Epithelial cell of esophagus (primary cell): ENCODE measurements around the gene NOMO2.
"Not testable (repeated sequence)": the region's sequence is repeated elsewhere in the genome, so short reads cannot be mapped to it uniquely, and the experiment has no call there.

Source experiments
- DNase-seq: peaks from one replicate; pipeline ENCODE4 v3.0.0; 2010; ENCODE audit warnings: low read depth
- H3K4me3 ChIP-seq: 2 replicates; pipeline ENCODE4 v1.5.1; 2011; ENCODE audit warnings: mild to moderate bottlenecking, low read length, control low read depth

Gene NOMO2

DNA sequence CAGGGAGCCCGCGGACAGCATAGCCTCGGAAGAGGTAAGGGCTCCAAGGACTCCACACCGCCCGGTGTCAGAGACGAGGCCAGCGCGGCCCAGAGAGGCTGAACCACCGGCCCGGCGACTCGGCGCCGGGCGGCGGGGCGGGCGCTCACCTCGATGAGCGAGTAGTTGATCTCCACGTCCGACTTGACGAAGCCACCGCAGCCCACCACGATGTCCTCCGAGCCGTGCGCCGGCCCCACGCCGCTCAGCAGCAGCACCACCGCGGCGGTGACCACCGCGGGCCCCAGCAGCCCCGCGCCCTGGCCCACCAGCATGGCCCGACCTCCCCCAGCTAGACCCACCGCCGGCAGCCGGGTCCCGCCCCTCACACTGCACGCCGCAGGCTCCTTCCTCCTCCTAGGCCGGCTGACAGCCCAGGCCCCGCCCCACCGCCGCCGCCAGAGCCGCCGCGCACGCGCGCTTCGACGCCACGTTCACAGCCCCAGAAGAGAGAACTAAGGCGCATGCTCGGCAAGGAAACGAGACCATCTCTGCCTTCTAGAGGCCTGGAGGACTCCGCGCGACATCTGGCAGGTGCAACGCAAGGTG is at the start of gene NOMO2:
TSS of gene NOMO2 (minus strand) at position 371 of the 588 bp plus-strand sequence. CDS start at position 314, 57 bp downstream.
- DNase-seq = peak; percentile 26
- peak within 1 kb of the TSS; percentile 46 for H3K4me3 ChIP-seq

DNA sequence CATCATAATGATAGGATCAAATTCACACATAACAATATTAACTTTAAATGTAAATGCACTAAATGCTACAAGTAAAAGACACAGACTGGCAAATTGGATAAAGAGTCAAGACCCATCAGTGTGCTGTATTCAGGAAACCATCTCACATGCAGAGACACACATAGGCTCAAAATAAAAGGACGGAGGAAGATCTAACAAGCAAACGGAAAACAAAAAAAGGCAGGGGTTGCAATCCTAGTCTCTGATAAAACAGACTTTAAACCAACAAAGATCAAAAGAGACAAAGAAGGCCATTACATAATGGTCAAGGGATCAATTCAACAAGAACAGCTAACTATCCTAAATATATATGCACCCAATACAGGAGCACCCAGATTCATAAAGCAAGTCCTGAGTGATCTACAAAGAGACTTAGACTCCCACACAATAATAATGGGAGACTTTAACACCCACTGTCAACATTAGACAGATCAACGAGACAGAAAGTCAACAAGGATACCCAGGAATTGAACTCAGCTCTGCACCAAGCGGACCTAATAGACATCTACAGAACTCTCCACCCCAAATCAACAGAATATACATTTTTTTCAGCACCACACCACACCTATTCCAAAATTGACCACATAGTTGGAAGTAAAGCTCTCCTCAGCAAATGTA is 48.4 kb upstream of the NOMO2 start:
- not testable (repeated sequence) for H3K4me3 ChIP-seq, DNase-seq

DNA sequence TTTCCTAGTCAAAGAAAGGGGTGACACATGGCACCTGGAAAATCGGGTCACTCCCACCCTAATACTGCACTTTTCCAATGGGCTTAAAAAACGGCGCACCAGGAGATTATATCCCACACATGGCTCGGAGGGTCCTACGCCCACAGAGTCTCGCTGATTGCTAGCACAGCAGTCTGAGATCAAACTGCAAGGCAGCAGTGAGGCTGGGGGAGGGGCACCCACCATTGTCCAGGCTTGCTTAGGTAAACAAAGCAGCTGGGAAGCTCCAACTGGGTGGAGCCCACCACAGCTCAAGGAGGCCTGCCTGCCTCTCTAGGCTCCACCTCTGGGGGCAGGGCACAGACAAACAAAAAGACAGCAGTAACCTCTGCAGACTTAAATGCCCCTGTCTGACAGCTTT is 46.4 kb upstream of the NOMO2 start:
- not testable (repeated sequence) for DNase-seq, H3K4me3 ChIP-seq

DNA sequence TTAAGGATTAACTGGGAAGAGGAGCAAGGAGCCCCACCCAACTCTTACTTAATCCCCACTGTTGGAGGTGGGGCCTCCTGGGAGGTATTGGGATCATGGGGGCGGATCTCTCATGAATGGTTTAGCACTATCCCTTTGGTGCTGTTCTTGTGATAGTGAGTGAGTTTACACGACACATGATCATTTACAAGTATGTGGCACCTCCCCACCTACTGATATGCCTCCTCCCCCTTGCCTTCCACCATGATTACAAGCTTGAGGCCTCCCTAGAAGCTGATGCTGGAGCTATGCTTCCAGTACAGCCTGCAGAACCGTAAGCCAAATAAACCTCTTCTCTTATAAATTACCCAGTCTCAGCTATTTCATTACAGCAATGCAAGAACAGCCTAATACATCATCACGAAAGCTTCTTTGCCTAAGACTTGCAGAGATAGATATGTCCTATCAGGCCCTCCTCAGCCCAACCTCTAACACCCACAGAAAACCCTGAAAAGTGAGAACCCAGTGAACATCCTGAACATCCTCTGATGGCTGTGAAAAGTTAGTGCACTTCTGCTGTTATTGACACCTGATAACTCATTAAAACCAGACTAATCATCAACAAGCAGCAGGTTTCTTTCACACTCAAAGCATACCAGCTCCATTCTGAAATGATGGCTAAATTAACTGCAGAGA is 41.8 kb upstream of the NOMO2 start:
- not testable (repeated sequence) for H3K4me3 ChIP-seq, DNase-seq

DNA sequence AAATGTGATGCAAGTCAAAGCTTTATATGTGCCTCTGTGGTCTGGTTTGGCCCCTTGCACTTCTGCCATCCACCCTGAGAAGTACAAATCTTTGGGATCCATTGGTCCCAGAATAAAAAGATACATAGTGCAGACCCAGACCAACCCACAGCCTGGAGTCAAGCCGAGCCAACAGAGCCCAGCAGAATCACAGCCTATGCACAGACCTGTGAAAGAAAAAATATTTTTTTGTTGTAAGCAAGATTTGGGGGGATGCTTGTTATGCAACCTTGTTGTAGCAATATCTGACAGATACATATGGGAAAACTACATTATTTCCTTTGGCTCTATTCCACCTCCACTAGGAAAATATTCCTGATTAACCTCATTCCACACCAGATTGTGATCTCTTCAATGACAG is 36.7 kb upstream of the NOMO2 start:
- DNase-seq, H3K4me3 ChIP-seq: not testable (repeated sequence)

GRCh38 chr16:18597734-18598133 is 35.8 kb upstream of the NOMO2 start:
- not testable (repeated sequence) for DNase-seq

DNA sequence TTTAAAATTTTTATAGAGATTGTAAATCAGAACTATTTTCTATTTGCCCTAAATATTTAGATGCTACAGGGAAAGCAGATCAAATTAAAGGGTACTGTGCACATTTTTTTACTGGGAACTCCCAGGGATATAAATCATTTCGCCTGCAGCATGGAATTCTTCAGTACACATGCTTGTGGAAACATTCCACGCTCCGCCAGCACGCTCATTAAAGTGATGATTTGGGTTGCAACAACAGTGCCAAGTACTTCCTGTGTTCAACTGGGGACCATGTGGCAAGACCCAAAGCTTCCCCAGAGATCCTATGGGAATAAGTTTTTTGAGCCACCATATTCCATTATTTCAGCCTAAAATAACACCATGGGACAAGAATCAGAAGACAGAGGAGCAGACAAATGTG is 35.4 kb upstream of the NOMO2 start:
- H3K4me3 ChIP-seq, DNase-seq: not testable (repeated sequence)

More at GRCh38 chr16:18597734-18598133, 35.8 kb upstream of the NOMO2 start:
- H3K4me3 ChIP-seq = not testable (repeated sequence)

DNA sequence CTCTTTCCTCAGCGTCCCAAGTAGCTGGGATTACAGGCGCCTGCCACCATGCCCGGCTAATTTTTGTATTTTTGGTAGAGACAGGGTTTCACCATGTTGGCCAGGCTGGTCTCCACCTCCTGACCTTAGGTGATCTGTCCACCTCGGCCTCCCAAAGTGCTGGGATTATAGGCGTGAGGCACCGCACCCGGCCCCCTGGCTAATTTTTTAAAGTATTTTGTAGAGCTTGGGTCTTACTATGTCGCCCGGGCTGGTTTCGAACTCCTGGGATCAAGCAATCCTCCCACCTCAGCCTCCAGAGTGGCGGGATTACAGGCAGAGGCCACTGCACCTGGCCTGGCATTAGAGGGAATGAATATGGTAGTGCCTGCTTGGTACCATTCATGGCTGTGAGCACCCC is 33.9 kb upstream of the NOMO2 start:
- H3K4me3 ChIP-seq, DNase-seq: not testable (repeated sequence)

DNA sequence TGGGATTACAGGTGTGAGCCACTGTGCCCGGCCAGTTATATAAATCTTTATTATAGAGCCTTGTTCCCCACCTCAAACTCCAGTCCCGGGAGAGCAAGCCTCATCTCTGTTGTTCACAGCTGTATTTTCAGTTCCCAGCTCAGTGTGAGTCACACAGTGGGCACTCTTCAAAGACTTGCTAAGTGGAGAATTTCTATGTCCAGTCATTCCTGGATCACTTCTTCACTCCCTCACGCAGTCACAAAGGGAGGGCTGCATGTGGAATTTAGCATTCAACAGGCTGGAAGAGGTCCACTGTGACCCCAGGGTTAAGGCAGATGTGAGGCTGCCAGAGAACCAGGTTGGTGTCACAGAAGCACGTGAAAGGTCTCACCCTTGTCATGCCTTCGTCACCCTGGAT is 33.0 kb upstream of the NOMO2 start:
- DNase-seq = peak; percentile 57

GRCh38 chr16:18593904-18594303 is 32.0 kb upstream of the NOMO2 start:
- not testable (repeated sequence) for H3K4me3 ChIP-seq, DNase-seq

More for the DNA sequence above, 33.0 kb upstream of the NOMO2 start:
- not testable (repeated sequence) for H3K4me3 ChIP-seq

DNA sequence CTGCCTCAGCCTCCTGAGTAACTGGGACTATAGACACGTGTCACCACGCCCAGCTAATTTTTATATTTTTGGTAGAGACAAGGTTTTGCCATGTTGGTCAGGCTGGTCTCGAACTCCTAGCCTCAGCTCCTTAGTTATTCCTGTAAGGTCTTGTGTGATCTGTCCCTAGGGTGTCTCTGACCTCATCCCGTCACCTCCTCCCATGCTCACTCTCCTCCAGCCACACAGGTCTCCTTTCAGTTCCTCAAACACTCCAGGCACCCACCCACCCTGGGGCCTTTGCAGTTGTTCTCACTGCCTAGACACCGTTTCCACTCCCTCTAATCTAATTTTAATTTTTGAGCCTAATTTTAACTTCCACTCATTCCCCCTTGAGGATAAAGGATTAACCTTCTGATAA is 31.1 kb upstream of the NOMO2 start:
- not testable (repeated sequence) for DNase-seq, H3K4me3 ChIP-seq

GRCh38 chr16:18591908-18592307 is 30.0 kb upstream of the NOMO2 start:
- H3K4me3 ChIP-seq = not testable (repeated sequence)
- peak; percentile 6 for DNase-seq

DNA sequence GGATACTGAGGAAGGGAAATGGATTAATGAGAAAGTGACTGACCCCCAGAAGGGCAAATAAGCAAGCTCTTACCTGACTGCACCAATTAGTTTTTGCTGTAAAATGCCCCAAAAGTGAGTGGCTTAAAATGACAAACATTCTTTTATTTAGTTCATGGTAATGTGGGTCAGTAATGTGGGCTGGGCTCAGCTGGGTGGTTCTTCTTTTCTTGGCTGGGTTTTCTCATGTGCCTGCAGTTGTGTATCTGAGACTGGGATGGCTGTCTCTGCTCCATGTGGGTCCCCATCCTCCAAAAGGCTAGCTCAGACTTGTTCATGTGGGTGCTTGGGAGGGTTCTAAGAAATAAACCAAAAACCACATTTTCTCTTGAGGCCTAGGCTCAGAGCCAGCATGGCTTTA is 29.5 kb upstream of the NOMO2 start:
- DNase-seq, H3K4me3 ChIP-seq: not testable (repeated sequence)

- H3K4me3 ChIP-seq = not testable (repeated sequence)
Observed at GRCh38 chr16:18589806-18590205, 27.9 kb upstream of the NOMO2 start.

GRCh38 chr16:18586560-18587540 is 25.0 kb upstream of the NOMO2 start:
- not testable (repeated sequence) for DNase-seq, H3K4me3 ChIP-seq

More at GRCh38 chr16:18589806-18590205, 27.9 kb upstream of the NOMO2 start:
- not testable (repeated sequence) for DNase-seq

DNA sequence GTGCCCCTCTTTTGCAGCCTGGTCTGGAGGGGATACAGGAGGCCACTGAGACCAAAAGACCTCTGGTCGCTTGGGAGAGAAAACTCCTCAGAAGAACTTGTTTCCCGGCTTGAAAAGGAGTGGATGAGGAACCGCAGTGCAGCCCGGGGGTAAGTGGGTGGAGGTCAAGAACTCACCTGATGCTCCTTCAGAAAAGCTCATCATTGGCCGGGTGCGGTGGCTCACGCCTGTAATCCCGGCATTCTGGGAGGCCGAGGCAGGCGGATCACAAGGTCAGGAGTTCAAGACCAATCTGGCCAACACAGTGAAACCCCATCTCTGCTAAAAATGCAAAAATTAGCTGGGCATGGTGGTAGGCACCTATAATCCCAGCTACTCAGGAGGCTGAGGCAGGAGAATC is 23.9 kb upstream of the NOMO2 start:
- not testable (repeated sequence) for DNase-seq, H3K4me3 ChIP-seq
